Aorta (tissue), 5 donors: ENCODE results near the gene WDR59. TPM values are rescaled to one million over a fixed set of nuclear protein-coding genes. Genes with fewer than 3 reads are reported as not detected.

Experiments
- ATAC-seq: fragments of 200-7000 bp; cut with Tn5 transposase; one replicate; pipeline ENCODE4 v1.9.1; 2022; ENCODE audit warnings: moderate library complexity; ENCODE audit not compliant: low FRiP score
- DNase-seq, 2 donors: peaks; one replicate each; pipeline ENCODE4 v3.0.0-alpha.2; 2020
- H3K27ac ChIP-seq, 2 donors: one replicate each; pipeline ENCODE4 v1.5.1; 2013; ENCODE audit warnings: low read length in 2 of 2, mild to moderate bottlenecking in 2 of 2, moderate library complexity in 2 of 2, control low read depth in 1 of 2, inconsistent platforms in 1 of 2, low read depth in 1 of 2
- H3K27me3 ChIP-seq, 2 donors: one replicate each; pipeline ENCODE4 v1.6.1; 2013; ENCODE audit warnings: control low read depth in 1 of 2, low read length in 1 of 2, mild to moderate bottlenecking in 1 of 2, moderate library complexity in 1 of 2; ENCODE audit not compliant: insufficient read depth in 2 of 2, control insufficient read depth in 1 of 2
- H3K36me3 ChIP-seq, 2 donors: one replicate each; pipeline ENCODE4 v1.6.1; 2013; ENCODE audit warnings: control low read depth in 1 of 2, low read length in 1 of 2, mild to moderate bottlenecking in 1 of 2; ENCODE audit not compliant: insufficient read depth in 2 of 2, control insufficient read depth in 1 of 2
- H3K4me1 ChIP-seq, 2 donors: one replicate each; pipeline ENCODE4 v1.6.1; 2013; ENCODE audit warnings: low read length in 2 of 2, control low read depth in 1 of 2, mild to moderate bottlenecking in 1 of 2, moderate library complexity in 1 of 2; ENCODE audit not compliant: insufficient read depth in 2 of 2, control insufficient read depth in 1 of 2
- H3K4me3 ChIP-seq, 2 donors: one replicate each; pipeline ENCODE4 v1.5.1; 2013; ENCODE audit warnings: low read length in 2 of 2, control low read depth in 1 of 2, mild to moderate bottlenecking in 1 of 2
- H3K9me3 ChIP-seq: one replicate; pipeline ENCODE4 v1.6.1; 2013; ENCODE audit warnings: mild to moderate bottlenecking, low read length; ENCODE audit not compliant: control insufficient read depth
- WGBS, 2 donors: extraction: QIAGEN DNeasy Blood & Tissue Kit; methylation state at CpG; one replicate each; pipeline ENCODE4 v1.1.7; 2013; 5-methylcytosine and 5-hydroxymethylcytosine counted together
- intact Hi-C, 2 donors: fragments of 100-400 bp; cut with DNase I; formaldehyde crosslinking; loops; one replicate each; pipeline versions ENCODE4 v1.14.2 to v1.15.0; 2022
- polyA plus RNA-seq, 2 donors: library from polyadenylated mRNA; stranded (reverse); fragments of 200-250 nt; gene quantifications; one replicate each; pipeline ENCODE4 v1.2.3, GENCODE V29; 2013
- total RNA-seq, 2 donors: library from RNA; stranded (reverse); fragmentation: NEBNext Ultra II Directional; extraction: Animal tissue kit (Norgen Biotek cat#: 25700); gene quantifications; one replicate each; pipeline ENCODE4 v1.2.1, GENCODE V29; 2021
- donor health status: healthy with polysubstance abuse.
- donor health status: Bipolar disorder and iron deficiency.
- donor health status: DM: no; HTN: no; CAD: no.
- donor health status: DM: no; HTN: no; CAD: no.
- donor health status: DM: yes; HTN: yes; CAD: no.

Gene WDR59
- total and polyA plus RNA-seq, 4 donors = 12.8 to 78.1 (median 48.3) TPM

DNA sequence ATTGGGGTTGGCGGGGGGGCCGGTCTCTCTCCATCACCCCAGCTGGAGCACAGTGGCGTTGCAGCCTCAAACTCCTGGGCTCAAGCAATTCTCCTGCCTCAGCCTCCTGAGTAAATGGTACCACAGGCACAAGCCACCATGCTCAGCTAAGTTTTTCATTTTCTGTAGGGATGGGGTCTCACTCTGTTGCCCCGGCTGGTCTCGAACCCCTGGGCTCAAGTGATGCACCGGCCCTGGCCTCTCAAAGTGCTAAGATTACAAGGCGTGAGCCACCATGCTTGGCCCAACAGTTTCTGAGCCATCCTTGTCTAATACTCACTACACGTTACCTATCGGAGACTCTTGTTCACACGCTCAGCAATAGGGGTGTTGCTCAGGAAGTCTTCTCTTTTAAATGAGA is 11.6 kb downstream of the WDR59 start:
- H3K4me1 ChIP-seq = no peaks in the 10 kb centered on the region
- H3K9me3 ChIP-seq = no peaks in the 10 kb centered on the region
- H3K36me3 ChIP-seq = no peaks in the 10 kb centered on the region
- 88 to 97% methylated on average over 10 of the region's 10 CpGs for WGBS, 2 donors
- H3K4me3 ChIP-seq = no peak overlapping the region
- no peak for ATAC-seq
- H3K27me3 ChIP-seq = no peaks in the 10 kb centered on the region
- no peak for DNase-seq
- intact Hi-C loops = no loop called here
- H3K27ac ChIP-seq = no peak overlapping the region

DNA sequence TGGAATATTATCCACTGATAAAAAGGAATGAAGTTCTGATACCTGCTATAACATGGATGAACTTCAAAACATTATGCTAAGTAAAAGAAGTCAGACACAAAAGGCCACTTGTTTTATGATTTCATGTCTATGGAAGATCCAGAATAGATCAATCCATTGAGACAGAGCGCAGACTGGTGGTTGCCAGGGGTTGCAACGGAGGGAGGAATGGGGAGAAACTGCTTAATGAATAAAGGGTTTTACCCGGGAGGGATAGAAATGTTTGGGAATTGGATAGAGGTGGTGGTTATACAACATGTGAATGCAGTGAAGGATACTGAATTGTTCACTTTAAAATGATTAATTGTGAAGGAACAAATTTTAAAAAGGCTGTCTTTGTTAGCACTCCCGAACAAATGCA is 30.2 kb downstream of the WDR59 start:
- intact Hi-C loops = no loop called here
- Histone ChIP-seq H3K4me1 (no peaks in the 10 kb centered on the region), H3K4me3 (no peak overlapping the region), H3K27me3 (no peaks in the 10 kb centered on the region), H3K27ac (no peak overlapping the region), H3K9me3 (no peaks in the 10 kb centered on the region), H3K36me3 (peaks cover 5 to 9% of the 10 kb centered on the region in 2 donors)
- WGBS, 2 donors = 93% methylated on average over 4 of the region's 4 CpGs
- ATAC-seq (no peak), DNase-seq (no peak)

DNA sequence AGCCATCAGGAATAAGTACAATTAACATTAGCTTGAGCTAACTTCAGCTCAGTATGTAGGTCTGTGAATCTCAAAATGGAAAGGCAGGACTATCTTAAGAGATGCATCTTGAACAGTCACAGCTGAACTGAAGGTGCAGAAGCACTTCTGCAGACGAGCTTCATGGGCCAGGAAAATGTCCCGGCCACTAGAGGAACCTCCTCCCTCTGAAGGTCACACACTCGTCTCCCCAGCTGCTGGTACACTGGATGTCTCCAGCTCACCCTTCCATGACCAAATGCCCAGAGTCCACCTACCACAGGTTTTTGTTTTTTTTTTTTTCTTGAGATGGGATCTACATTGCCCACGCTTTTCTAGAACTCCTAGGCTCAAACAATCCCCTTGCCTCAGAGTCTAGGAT is 33.2 kb downstream of the WDR59 start:
- ATAC-seq (no peak), DNase-seq (no peak)
- Histone ChIP-seq H3K9me3 (no peaks in the 10 kb centered on the region), H3K4me1 (no peaks in the 10 kb centered on the region), H3K36me3 (peaks cover 5 to 8% of the 10 kb centered on the region in 2 donors), H3K27ac (no peak overlapping the region), H3K27me3 (no peaks in the 10 kb centered on the region), H3K4me3 (no peak overlapping the region)
- WGBS, 2 donors = 74 to 76% methylated on average over 4 of the region's 4 CpGs
- intact Hi-C loops = no loop called here

DNA sequence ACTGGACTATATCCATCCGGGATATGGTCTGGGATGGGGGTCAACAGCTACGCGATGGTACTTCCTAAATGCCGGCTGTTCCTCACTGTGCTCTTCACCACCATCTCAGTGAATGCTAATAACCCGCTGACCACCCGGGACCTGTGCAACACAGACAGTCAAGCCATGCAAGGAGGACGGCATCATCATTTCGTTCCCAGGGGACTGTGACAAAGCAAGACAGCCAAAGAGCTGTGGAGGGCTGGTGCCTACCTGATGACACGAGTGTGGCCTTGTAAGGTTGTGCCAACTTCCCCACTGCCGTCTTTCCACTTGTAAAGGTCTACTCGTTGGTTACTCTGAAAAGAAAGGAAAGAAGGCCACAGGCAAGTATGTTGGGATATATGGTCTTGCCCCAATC is 33.7 kb downstream of the WDR59 start:
- Histone ChIP-seq H3K9me3 (no peaks in the 10 kb centered on the region), H3K36me3 (peaks cover 5 to 8% of the 10 kb centered on the region in 2 donors), H3K27ac (no peak overlapping the region), H3K4me3 (no peak overlapping the region), H3K27me3 (no peaks in the 10 kb centered on the region), H3K4me1 (no peaks in the 10 kb centered on the region)
- DNase-seq (no peak), ATAC-seq (no peak)
- 92 to 94% methylated on average over 11 of the region's 11 CpGs for WGBS, 2 donors
- intact Hi-C loops = no loop called here

DNA sequence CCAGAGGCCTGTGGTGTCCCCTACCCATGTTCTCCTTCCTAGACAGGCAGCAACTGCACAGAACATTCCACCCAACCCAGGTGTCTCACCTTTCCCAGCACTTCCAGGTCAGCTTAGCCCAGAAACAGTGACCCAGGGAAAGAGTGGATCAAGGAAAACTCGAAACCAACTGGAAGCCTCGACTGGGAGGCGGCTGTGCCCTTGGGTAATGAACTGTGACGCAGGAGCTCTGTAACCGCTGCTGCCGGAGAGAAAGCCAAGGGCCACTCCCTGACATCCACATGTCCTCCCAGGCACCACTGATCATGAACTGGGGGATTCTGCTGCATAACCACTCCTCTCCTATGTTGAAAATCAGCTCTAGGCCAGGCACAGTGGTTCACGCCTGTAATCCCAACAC is 34.4 kb downstream of the WDR59 start:
- DNase-seq = no peak
- 95 to 97% methylated on average over 7 of the region's 7 CpGs for WGBS, 2 donors

DNA sequence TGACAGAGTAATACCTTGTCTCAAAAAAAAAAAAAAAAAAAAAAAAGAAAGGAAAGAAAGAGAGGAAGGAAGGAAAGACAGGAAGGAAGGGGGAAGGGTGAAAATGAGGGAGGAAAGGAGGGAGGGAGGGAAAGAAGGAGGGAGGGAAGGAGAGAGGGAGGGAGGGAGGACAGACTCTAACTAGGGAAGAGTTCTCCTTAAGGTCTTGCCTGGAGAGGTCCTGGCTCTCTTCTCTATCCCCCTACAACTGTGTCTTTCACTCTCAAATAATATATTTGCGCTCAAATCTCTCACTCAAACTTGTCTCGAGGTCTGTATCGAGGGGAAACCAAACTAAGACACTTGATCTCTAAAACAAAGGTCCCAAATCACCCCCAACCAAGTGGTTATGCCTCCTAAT is 35.6 kb downstream of the WDR59 start:
- ATAC-seq = no peak
- H3K4me1 ChIP-seq = no peaks in the 10 kb centered on the region
- no peak for DNase-seq
- no peak overlapping the region for H3K4me3 ChIP-seq
- peaks cover 0 to 5% of the 10 kb centered on the region in 2 donors for H3K36me3 ChIP-seq
- no peak overlapping the region for H3K27ac ChIP-seq
- intact Hi-C loops = no loop called here
- 95 to 98% methylated on average over 3 of the region's 3 CpGs for WGBS, 2 donors
- no peaks in the 10 kb centered on the region for H3K27me3 ChIP-seq
- no peaks in the 10 kb centered on the region for H3K9me3 ChIP-seq

More for the DNA sequence above, 34.4 kb downstream of the WDR59 start:
- no peak for ATAC-seq
- Histone ChIP-seq H3K4me1 (no peaks in the 10 kb centered on the region), H3K9me3 (no peaks in the 10 kb centered on the region), H3K4me3 (no peak overlapping the region), H3K27me3 (no peaks in the 10 kb centered on the region), H3K36me3 (peaks cover 5 to 8% of the 10 kb centered on the region in 2 donors), H3K27ac (no peak overlapping the region)
- intact Hi-C loops = no loop called here

DNA sequence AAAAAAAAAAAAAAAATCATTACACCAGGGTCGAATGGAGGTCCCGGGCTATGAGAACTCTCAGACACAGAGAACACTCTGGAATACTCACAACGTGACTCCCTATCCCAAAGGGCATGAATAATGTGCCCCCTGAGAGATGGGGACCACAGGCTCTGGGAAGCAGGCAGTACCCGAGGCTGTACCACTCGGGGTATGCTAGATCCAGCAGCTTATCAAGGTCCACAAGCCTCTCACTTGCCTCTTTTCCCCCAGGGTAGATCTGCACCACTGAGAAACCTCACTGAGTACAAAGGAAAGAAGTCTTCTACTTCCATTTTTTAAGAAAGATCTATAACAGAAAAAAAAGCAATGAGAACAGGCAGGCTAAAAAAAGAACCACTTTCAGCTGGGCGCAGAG is 40.5 kb downstream of the WDR59 start:
- intact Hi-C loops = no loop called here
- Histone ChIP-seq H3K36me3 (peaks cover 2 to 9% of the 10 kb centered on the region in 2 donors), H3K9me3 (no peaks in the 10 kb centered on the region), H3K4me1 (no peaks in the 10 kb centered on the region), H3K27ac (no peak overlapping the region), H3K27me3 (no peaks in the 10 kb centered on the region), H3K4me3 (no peak overlapping the region)
- ATAC-seq = no peak
- no peak for DNase-seq
- 80 to 81% methylated on average over 6 of the region's 6 CpGs for WGBS, 2 donors

DNA sequence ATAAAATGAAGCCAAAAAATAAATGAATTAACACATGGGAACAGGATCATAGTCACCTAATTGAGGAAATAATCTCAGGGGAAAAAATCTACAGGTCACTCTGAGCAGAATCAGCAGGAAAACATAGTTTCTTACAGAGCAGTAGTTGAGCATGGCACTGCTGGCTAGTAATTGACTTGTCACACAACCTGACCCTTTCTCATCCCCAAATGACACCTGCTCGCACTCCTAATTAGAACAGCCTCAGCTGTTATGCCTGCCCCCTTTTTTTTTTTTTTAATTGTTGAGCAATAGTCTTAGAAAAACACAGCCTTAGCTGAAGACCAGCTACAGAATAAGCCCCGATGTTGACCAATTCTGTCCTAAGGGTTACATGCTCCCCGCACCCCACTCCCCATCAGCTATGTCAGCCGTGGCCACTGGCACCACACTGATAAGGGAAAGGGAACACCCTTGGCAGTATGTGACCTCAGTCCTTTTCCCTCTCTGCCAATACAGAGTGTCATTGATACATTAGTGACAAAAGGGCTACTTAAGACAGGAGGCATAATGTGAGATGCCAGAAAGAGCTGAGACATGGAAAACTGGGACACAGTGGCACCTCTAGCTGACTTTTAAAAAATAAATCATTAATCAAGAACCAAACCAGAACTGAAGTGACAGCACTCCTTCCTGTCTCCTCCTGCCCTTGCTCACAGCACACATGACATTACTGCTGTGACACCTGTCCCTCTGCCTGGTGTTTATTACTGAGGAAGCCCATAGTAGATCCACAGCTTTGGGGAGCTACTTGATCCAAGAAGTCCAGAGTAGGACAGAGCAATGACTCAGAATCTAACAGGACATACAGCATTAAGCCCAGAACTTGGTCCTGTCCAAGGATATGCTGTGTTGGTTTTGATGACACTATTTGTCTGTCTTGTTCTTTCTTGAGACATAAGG is 41.7 kb downstream of the WDR59 start:
- 82 to 86% methylated on average over 4 of the region's 4 CpGs for WGBS, 2 donors
- ATAC-seq = no peak
- H3K36me3 ChIP-seq = peaks cover 2 to 8% of the 10 kb centered on the region in 2 donors

DNA sequence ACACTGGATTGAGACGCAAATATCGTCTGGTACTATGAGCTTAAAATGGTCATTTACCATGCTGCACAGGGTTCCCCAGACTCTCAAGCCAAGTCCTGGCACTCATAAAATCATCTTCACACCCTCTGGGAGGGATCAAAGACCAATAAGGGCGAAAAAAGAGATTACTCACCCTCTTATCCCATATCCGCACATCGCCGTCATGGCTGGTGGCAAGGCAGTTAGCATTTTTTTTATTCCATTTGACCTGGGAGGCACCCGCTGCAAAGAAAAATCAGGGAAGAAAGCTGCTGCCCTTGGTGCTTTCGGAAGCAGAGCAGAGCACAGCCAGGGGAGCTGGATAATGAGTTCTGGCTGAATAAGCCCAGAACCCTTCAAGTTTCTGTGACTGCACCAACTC is 42.4 kb downstream of the WDR59 start:
- WGBS, 2 donors = 90 to 92% methylated on average over 8 of the region's 8 CpGs
- DNase-seq = no peak
- no peak for ATAC-seq
- H3K4me3 ChIP-seq = no peak overlapping the region
- peaks cover 2 to 10% of the 10 kb centered on the region in 2 donors for H3K36me3 ChIP-seq
- H3K27me3 ChIP-seq = no peaks in the 10 kb centered on the region
- H3K9me3 ChIP-seq = no peaks in the 10 kb centered on the region
- intact Hi-C loops = no loop called here
- no peak overlapping the region for H3K27ac ChIP-seq
- H3K4me1 ChIP-seq = no peaks in the 10 kb centered on the region

More for the DNA sequence above, 41.7 kb downstream of the WDR59 start:
- no peak for DNase-seq
- intact Hi-C loops = no loop called here
- H3K27me3 ChIP-seq = no peaks in the 10 kb centered on the region
- no peak overlapping the region for H3K4me3 ChIP-seq
- no peaks in the 10 kb centered on the region for H3K4me1 ChIP-seq
- no peaks in the 10 kb centered on the region for H3K9me3 ChIP-seq
- no peak overlapping the region for H3K27ac ChIP-seq
